Measurements from ENCODE around the gene GP1BA. TPM values are rescaled to one million over a fixed set of nuclear protein-coding genes. Genes with fewer than 3 reads are reported as not detected.

Gene GP1BA
- total and polyA plus RNA-seq, 2 donors (not counting 3 experiments of a cell fraction or from before 2014, with no cell fraction given), result not detected

DNA sequence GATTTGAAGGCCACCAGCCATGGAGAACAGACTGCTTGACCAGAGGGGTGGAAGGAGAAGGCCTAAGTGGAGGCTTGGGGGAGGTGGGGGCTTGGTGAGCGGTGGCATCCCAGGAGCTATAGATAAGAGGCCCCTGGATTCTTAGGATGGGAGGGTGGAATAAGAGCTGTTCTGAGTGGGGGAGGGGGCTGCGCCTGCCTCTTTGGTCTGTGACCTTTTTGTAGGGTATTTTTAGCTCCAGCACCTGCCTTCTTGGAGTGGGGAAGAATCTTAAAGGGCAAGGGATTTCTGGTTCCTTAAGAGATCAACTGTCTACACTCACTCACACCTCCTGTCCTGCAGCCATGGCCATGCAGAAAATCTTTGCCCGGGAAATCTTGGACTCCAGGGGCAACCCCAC, 19.4 kb downstream of the GP1BA start:
- intact Hi-C loops (cut with micrococcal nuclease), result no loop called here
- POLR2A ChIA-PET, result interaction anchor here (0.7 to 3.1 kb wide), 3 partner anchors 11 to 244 kb away, joined by 3 to 15 read pairs (median 4); partner anchors contain the start of genes RNF167 and SPAG7

More for the DNA sequence above, 19.4 kb downstream of the GP1BA start:
- BruUV-seq (replicated peaks), result no TSS peak
- H3K27me3 ChIP-seq (ENCODE audit: control insufficient read depth in 2 of 2, insufficient read depth in 2 of 2, low read length in 2 of 2), result no peaks in the 10 kb centered on the region
- DNase-seq (ENCODE audit: low read depth, low spot score), result no peak
- no peaks in the 10 kb centered on the region for H3K9me3 ChIP-seq (replicated peaks; ENCODE audit: control insufficient read depth, insufficient read depth, low read length)
- no peak overlapping the region for H3K27ac ChIP-seq (ENCODE audit: insufficient read depth, low read depth, low read length)
- H3K4me1 ChIP-seq (ENCODE audit: control insufficient read depth, extremely low read depth, insufficient read depth, low read length), result peaks cover 27% of the 10 kb centered on the region
- dilution Hi-C loops (cut with MboI; ENCODE audit: extremely low pct_ligation_motif_present, low sequenced_read_pairs), result no loop called here
- peaks cover 19% of the 10 kb centered on the region for H3K79me2 ChIP-seq (ENCODE audit: control insufficient read depth, insufficient read depth, low read length)
- no peak overlapping the region for H3K4me2 ChIP-seq (ENCODE audit: insufficient read depth, low read length)
- no peak for FAIRE-seq
- CTCF ChIA-PET, result interaction anchor here (1.2 to 1.7 kb wide), 2 partner anchors 16 to 42 kb away, joined by 7 to 9 read pairs; partner anchors contain the start of gene SPAG7
- no peaks in the 10 kb centered on the region for H3K9me1 ChIP-seq (replicated peaks; ENCODE audit: control insufficient read depth, extremely low read depth, insufficient read depth, low read length)
- H3K9ac ChIP-seq (replicated peaks; ENCODE audit: extremely low read depth, insufficient read depth, low read length), result no peak overlapping the region
- TF ChIP-seq EZH2 (IDR thresholded peaks at IDR 0.05; ENCODE audit: borderline replicate concordance, low read depth, low read length, severe bottlenecking) (no peak), JUN (IDR thresholded peaks at IDR 0.05; ENCODE audit: borderline replicate concordance, insufficient read depth, insufficient read length, low read depth) (no peak), GATA2 (IDR thresholded peaks at IDR 0.05; ENCODE audit: insufficient read depth, insufficient read length, low read depth, low read length) (no peak), POLR2AphosphoS5 (IDR thresholded peaks at IDR 0.05; ENCODE audit: insufficient read depth, low read depth, low read length) (no peak), POLR2A (IDR thresholded peaks at IDR 0.05; ENCODE audit: low read depth, low read length) (no peak), FOS (IDR thresholded peaks at IDR 0.05; ENCODE audit: borderline replicate concordance, insufficient read depth, low read length) (no peak), MYC (IDR thresholded peaks at IDR 0.05; ENCODE audit: low read depth, low read length) (no peak)
- TF ChIP-seq, protein P1, sequence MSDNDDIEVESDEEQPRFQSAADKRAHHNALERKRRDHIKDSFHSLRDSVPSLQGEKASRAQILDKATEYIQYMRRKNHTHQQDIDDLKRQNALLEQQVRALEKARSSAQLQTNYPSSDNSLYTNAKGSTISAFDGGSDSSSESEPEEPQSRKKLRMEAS (IDR thresholded peaks at IDR 0.05; ENCODE audit: insufficient read depth, insufficient read length), result no peak
- TF ChIP-seq, protein P2, sequence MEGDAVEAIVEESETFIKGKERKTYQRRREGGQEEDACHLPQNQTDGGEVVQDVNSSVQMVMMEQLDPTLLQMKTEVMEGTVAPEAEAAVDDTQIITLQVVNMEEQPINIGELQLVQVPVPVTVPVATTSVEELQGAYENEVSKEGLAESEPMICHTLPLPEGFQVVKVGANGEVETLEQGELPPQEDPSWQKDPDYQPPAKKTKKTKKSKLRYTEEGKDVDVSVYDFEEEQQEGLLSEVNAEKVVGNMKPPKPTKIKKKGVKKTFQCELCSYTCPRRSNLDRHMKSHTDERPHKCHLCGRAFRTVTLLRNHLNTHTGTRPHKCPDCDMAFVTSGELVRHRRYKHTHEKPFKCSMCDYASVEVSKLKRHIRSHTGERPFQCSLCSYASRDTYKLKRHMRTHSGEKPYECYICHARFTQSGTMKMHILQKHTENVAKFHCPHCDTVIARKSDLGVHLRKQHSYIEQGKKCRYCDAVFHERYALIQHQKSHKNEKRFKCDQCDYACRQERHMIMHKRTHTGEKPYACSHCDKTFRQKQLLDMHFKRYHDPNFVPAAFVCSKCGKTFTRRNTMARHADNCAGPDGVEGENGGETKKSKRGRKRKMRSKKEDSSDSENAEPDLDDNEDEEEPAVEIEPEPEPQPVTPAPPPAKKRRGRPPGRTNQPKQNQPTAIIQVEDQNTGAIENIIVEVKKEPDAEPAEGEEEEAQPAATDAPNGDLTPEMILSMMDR (IDR thresholded peaks at IDR 0.05; ENCODE audit: extremely low read depth in 1 of 2, insufficient read depth in 1 of 2, low read depth in 1 of 2, low read length in 2 of 2), result no peak
- no peak overlapping the region for H2AFZ ChIP-seq (ENCODE audit: low read depth, low read length)
- H4K20me1 ChIP-seq (replicated peaks; ENCODE audit: control insufficient read depth, extremely low read depth, insufficient read depth, low read length), result no peaks in the 10 kb centered on the region
- peaks cover 0 to 3% of the 10 kb centered on the region in 2 experiments for H3K36me3 ChIP-seq (ENCODE audit: control insufficient read depth in 2 of 2, extremely low read depth in 1 of 2, insufficient read depth in 2 of 2, low read length in 2 of 2)
- H3K4me3 ChIP-seq (replicated peaks in 1 of 3; ENCODE audit: insufficient read depth in 1 of 3, low read depth in 1 of 3, low read length in 3 of 3), result no peak overlapping the region
